Ascending aorta (tissue), 2 donors: ENCODE results near the gene VPS8. TPM values are rescaled to one million over a fixed set of nuclear protein-coding genes. Genes with fewer than 3 reads are reported as not detected.

ENCODE experiments used
- DNase-seq, 2 donors: peaks; one replicate each; pipeline ENCODE4 v3.0.0-alpha.2; 2019; ENCODE audit warnings: low spot score in 2 of 2
- H3K27ac ChIP-seq, 2 donors: fragments of 200-600 bp; sonication (generic); one replicate each; pipeline ENCODE4 v1.5.1; 2016 to 2017; ENCODE audit warnings: mild to moderate bottlenecking in 1 of 2
- H3K27me3 ChIP-seq: fragments of 200-600 bp; sonication (generic); one replicate; pipeline ENCODE4 v1.5.1; 2017
- H3K36me3 ChIP-seq, 2 donors: fragments of 200-600 bp; sonication (generic); one replicate each; pipeline ENCODE4 v1.5.1; 2016
- H3K4me1 ChIP-seq, 2 donors: fragments of 200-600 bp; sonication (generic); one replicate each; pipeline ENCODE4 v1.5.1; 2016 to 2017; ENCODE audit warnings: mild to moderate bottlenecking in 1 of 2
- H3K4me3 ChIP-seq, 2 donors: fragments of 200-600 bp; sonication (generic); one replicate each; pipeline ENCODE4 v1.5.1; 2016 to 2017; ENCODE audit warnings: mild to moderate bottlenecking in 1 of 2
- H3K9me3 ChIP-seq, 2 donors: fragments of 200-600 bp; sonication (generic); one replicate each; pipeline ENCODE4 v1.5.1; 2016
- CTCF ChIP-seq, 3 experiments: fragments of 200-600 bp in 2 of 3; fragments of 450-650 bp in 1 of 3; sonication (generic) in 2 of 3; IDR thresholded peaks; one replicate each; pipeline ENCODE4 v1.5.1; 2016 to 2019; ENCODE audit warnings: antibody characterized with exemption in 3 of 3, mild to moderate bottlenecking in 1 of 3, moderate library complexity in 1 of 3
- intact Hi-C: fragments of 100-400 bp; cut with DNase I; formaldehyde crosslinking; loops from one replicate; pipeline ENCODE4 v1.15.1; 2023
- total RNA-seq: library from RNA; depleted of rRNA; stranded (reverse); fragments of >200 nt; gene quantifications from one replicate; pipeline ENCODE4 v1.1.0, GENCODE V29; 2016

Gene VPS8
- total RNA-seq, 1 donor from 2014 or later: 24.9 TPM

GRCh38 chr3:184910664-184911063 is 98.7 kb downstream of the VPS8 start:
- Histone ChIP-seq H3K4me3 (no peak overlapping the region), H3K27ac (peak overlapping the region in 1 of 2 donors; percentile 47), H3K4me1 (peaks cover 0 to 4% of the 10 kb centered on the region in 2 donors), H3K36me3 (peaks cover 2 to 19% of the 10 kb centered on the region in 2 donors), H3K9me3 (no peaks in the 10 kb centered on the region), H3K27me3 (no peaks in the 10 kb centered on the region)
- DNase-seq: no peak
- TF ChIP-seq CTCF (IDR thresholded peaks at IDR 0.05): no peak
- intact Hi-C loops: no loop called here

GRCh38 chr3:184911570-184911969 is 99.6 kb downstream of the VPS8 start:
- no peaks in the 10 kb centered on the region for H3K9me3 ChIP-seq
- H3K4me3 ChIP-seq: no peak overlapping the region
- peaks cover 0 to 4% of the 10 kb centered on the region in 2 donors for H3K4me1 ChIP-seq
- no peak for DNase-seq
- TF ChIP-seq CTCF (IDR thresholded peaks at IDR 0.05): no peak
- no peak overlapping the region for H3K27ac ChIP-seq
- H3K27me3 ChIP-seq: no peaks in the 10 kb centered on the region
- peaks cover 2 to 27% of the 10 kb centered on the region in 2 donors for H3K36me3 ChIP-seq
- intact Hi-C loops: no loop called here

GRCh38 chr3:184912163-184912562 is 100.2 kb downstream of the VPS8 start:
- peaks cover 0 to 4% of the 10 kb centered on the region in 2 donors for H3K4me1 ChIP-seq
- H3K9me3 ChIP-seq: no peaks in the 10 kb centered on the region
- intact Hi-C loops: no loop called here
- peaks cover 2 to 33% of the 10 kb centered on the region in 2 donors for H3K36me3 ChIP-seq
- H3K27me3 ChIP-seq: no peaks in the 10 kb centered on the region
- DNase-seq: no peak
- H3K4me3 ChIP-seq: no peak overlapping the region
- H3K27ac ChIP-seq: no peak overlapping the region
- no peak for TF ChIP-seq CTCF (IDR thresholded peaks at IDR 0.05)

- no peaks in the 10 kb centered on the region for H3K27me3 ChIP-seq
- no peak overlapping the region for H3K4me3 ChIP-seq
- intact Hi-C loops: no loop called here
- no peaks in the 10 kb centered on the region for H3K9me3 ChIP-seq
- peaks cover 0 to 4% of the 10 kb centered on the region in 2 donors for H3K4me1 ChIP-seq
- no peak overlapping the region for H3K27ac ChIP-seq
- no peak for DNase-seq
- peaks cover 2 to 39% of the 10 kb centered on the region in 2 donors for H3K36me3 ChIP-seq
- TF ChIP-seq CTCF (IDR thresholded peaks at IDR 0.05): no peak
Measured at GRCh38 chr3:184914628-184915027, 102.7 kb downstream of the VPS8 start.

- Histone ChIP-seq H3K27me3 (no peaks in the 10 kb centered on the region), H3K4me1 (no peaks in the 10 kb centered on the region), H3K9me3 (no peaks in the 10 kb centered on the region), H3K36me3 (peaks cover 22 to 43% of the 10 kb centered on the region in 2 donors), H3K4me3 (no peak overlapping the region), H3K27ac (no peak overlapping the region)
- no peak for DNase-seq
- TF ChIP-seq CTCF (IDR thresholded peaks at IDR 0.05): no peak
- intact Hi-C loops: no loop called here
Measured at GRCh38 chr3:184918750-184919149, 106.8 kb downstream of the VPS8 start.

- no peaks in the 10 kb centered on the region for H3K4me1 ChIP-seq
- no peak for TF ChIP-seq CTCF (IDR thresholded peaks at IDR 0.05)
- no peak overlapping the region for H3K4me3 ChIP-seq
- no peak for DNase-seq
- intact Hi-C loops: no loop called here
- no peaks in the 10 kb centered on the region for H3K9me3 ChIP-seq
- H3K27me3 ChIP-seq: no peaks in the 10 kb centered on the region
- no peak overlapping the region for H3K27ac ChIP-seq
- H3K36me3 ChIP-seq: peaks cover 22 to 40% of the 10 kb centered on the region in 2 donors
Measured at GRCh38 chr3:184919651-184920050, 107.7 kb downstream of the VPS8 start.
